K562 (cell line): ENCODE data around the gene CEP19. TPM values are rescaled to one million over a fixed set of nuclear protein-coding genes. Genes with fewer than 3 reads are reported as not detected.

ENCODE experiments used
- BRD9 ChIP-seq: fragments of 450-650 bp; IDR thresholded peaks from 2 replicates; pipeline ENCODE4 v1.6.1; 2018; ENCODE audit warnings: low read depth; ENCODE audit not compliant: partially characterized antibody
- BRF1 ChIP-seq: IDR thresholded peaks from 3 replicates; pipeline ENCODE4 v1.6.1; 2011; ENCODE audit warnings: borderline replicate concordance, mild to moderate bottlenecking; ENCODE audit not compliant: insufficient read length; ENCODE audit errors: extremely low read depth
- GABPA ChIP-seq: fragments of 200-800 bp; sonication (Bioruptor generic); conservative IDR thresholded peaks from 2 replicates; pipeline ENCODE4 v1.6.1; 2016; ENCODE audit warnings: low read depth, missing genetic modification characterization, missing compliant biosample characterization
- GATA2 ChIP-seq: sonication (generic); formaldehyde crosslinking; IDR thresholded peaks from 2 replicates; pipeline ENCODE4 v1.4.0; 2020; ENCODE audit warnings: mild to moderate bottlenecking, missing genetic modification reagents
- NR0B1 ChIP-seq: fragments of 450-650 bp; IDR thresholded peaks from one replicate; pipeline ENCODE4 v1.6.1; 2018; ENCODE audit warnings: mild to moderate bottlenecking, moderate library complexity; ENCODE audit not compliant: partially characterized antibody
- OTX1 ChIP-seq: fragments of 450-650 bp; formaldehyde crosslinking; IDR thresholded peaks from 2 replicates; pipeline ENCODE4 v1.4.0; 2022; ENCODE audit warnings: mild to moderate bottlenecking
- POLR2AphosphoS5 ChIP-seq: IDR thresholded peaks from 2 replicates; pipeline ENCODE4 v1.6.1; 2011; ENCODE audit warnings: mild to moderate bottlenecking, low read depth, low read length, moderate library complexity; ENCODE audit not compliant: control insufficient read depth, insufficient read depth
- POLR2G ChIP-seq: fragments of 200-400 bp; formaldehyde crosslinking; IDR thresholded peaks from 2 replicates; pipeline ENCODE4 v1.6.1; 2017; ENCODE audit warnings: low read depth, mild to moderate bottlenecking, antibody characterized with exemption, low read length, moderate library complexity
- SAFB ChIP-seq: fragments of 200-400 bp; formaldehyde crosslinking; IDR thresholded peaks from 2 replicates; pipeline ENCODE4 v1.6.1; 2017; ENCODE audit warnings: low read depth, low read length, borderline replicate concordance
- SIX5 ChIP-seq, 2 experiments: IDR thresholded peaks; 2 replicates each; pipeline ENCODE4 v1.6.1; 2011; ENCODE audit warnings: low read length in 2 of 2, borderline replicate concordance in 1 of 2, low read depth in 1 of 2, mild to moderate bottlenecking in 1 of 2, moderate library complexity in 1 of 2; ENCODE audit not compliant: insufficient read depth in 1 of 2
- TAF9B ChIP-seq: fragments of 450-650 bp; IDR thresholded peaks from 2 replicates; pipeline ENCODE4 v1.6.1; 2018; ENCODE audit warnings: mild to moderate bottlenecking; ENCODE audit not compliant: partially characterized antibody
- ZFP91 ChIP-seq: sonication (generic); formaldehyde crosslinking; IDR thresholded peaks from 2 replicates; pipeline ENCODE4 v1.8.0; 2022; ENCODE audit warnings: mild to moderate bottlenecking, missing genetic modification reagents
- ZNF740 ChIP-seq, 3 experiments: fragments of 200-800 bp in 1 of 3; sonication (Bioruptor generic) in 1 of 3; sonication (generic) in 1 of 3; formaldehyde crosslinking in 1 of 3; IDR thresholded peaks; 2 replicates each; pipeline versions ENCODE4 v1.6.1 to v1.8.0; 2016 to 2022; ENCODE audit warnings: mild to moderate bottlenecking in 2 of 3, missing compliant biosample characterization in 2 of 3, missing genetic modification characterization in 2 of 3, missing genetic modification reagents in 1 of 3
- polyA plus RNA-seq, 8 experiments: library from polyadenylated mRNA; depleted of rRNA in 4 of 8; stranded (reverse) in 5 of 8; unstranded in 3 of 8; fragments of >200 nt; fragmentation: Nextera tagmentation in 2 of 8; fragmentation: Illumina TruSeq in 1 of 8; extraction: Ambion mirVana in 2 of 8; extraction: Trizol in 1 of 8; gene quantifications; 2 replicates each; pipeline versions ENCODE4 v1.2.1 to v1.2.3, GENCODE V29; 2011 to 2014; ENCODE audit warnings: inconsistent platforms in 1 of 8, missing spikeins in 1 of 8
- total RNA-seq, 7 experiments: library from RNA; depleted of rRNA in 6 of 7; stranded (reverse); fragments of >200 nt in 6 of 7; fragmentation: Illumina TruSeq in 2 of 7; extraction: Trizol in 2 of 7; gene quantifications; 2 replicates each; pipeline versions ENCODE4 v1.2.1 to v1.2.3, GENCODE V29; 2011 to 2021; ENCODE audit warnings: low replicate concordance in 1 of 7
- TF ChIP-seq, protein P1 (sequence below): fragments of 450-650 bp; IDR thresholded peaks from 2 replicates; pipeline ENCODE4 v1.6.1; 2017; ENCODE audit warnings: antibody characterized with exemption
- TF ChIP-seq, protein P2 (sequence below): fragments of 250-450 bp; sonication (Bioruptor Pico); IDR thresholded peaks from 2 replicates; pipeline ENCODE4 v1.6.1; 2021; ENCODE audit warnings: mild to moderate bottlenecking
- TF ChIP-seq, protein P3 (sequence below): fragments of 200-800 bp; sonication (Bioruptor generic); IDR thresholded peaks from 2 replicates; pipeline ENCODE4 v1.6.1; 2017; ENCODE audit warnings: missing genetic modification characterization, missing compliant biosample characterization

CEP19 gene
- total and polyA plus RNA-seq, 9 of the 15 experiments (the other 6 are each of a cell fraction or from before 2014, with no cell fraction given): 2.5 to 4.5 (median 3.7) TPM

DNA sequence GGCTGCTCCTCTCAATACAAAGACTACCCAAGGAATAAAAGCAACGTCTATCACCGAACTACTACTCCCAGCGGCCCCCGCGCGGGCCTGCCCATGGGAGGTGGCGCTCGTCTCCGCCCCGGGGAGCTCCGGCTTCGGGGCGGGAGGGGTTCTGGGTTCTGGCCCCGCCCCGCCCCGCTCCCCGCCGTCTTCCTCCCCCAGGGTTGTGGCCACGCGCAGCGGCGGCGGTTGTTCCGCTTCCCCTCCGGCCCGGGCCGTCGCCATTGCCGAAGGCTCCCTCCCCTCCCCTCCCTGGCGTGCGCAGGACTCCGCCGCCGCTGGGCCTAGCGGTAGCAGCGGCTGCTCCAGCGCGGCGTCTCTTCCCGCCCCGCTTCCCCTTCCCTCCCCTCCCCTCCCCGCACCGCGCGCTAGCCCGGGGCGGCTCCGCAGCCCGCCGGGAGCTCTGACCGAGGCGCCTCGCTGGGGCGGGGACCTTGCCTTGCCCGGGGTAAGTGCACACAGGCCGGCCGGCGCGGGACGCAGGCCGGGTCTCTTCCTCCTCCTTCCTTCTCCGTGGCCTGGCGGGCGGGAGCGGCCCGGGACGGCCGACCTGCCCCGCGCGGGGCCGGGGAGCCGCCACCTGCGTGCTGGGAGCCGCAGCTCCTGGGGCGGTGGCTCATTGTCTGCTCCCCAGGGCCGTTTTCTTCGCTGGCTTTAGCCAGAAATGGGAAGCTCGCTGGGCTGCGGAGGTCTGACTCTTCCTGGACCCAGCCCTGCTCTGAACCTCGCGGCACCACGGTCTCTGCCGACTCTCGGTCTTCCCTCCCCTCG lies 27.8 kb upstream of the CEP19 start, which contains the start of gene PAK2 (continued):
- TF ChIP-seq, protein P1, sequence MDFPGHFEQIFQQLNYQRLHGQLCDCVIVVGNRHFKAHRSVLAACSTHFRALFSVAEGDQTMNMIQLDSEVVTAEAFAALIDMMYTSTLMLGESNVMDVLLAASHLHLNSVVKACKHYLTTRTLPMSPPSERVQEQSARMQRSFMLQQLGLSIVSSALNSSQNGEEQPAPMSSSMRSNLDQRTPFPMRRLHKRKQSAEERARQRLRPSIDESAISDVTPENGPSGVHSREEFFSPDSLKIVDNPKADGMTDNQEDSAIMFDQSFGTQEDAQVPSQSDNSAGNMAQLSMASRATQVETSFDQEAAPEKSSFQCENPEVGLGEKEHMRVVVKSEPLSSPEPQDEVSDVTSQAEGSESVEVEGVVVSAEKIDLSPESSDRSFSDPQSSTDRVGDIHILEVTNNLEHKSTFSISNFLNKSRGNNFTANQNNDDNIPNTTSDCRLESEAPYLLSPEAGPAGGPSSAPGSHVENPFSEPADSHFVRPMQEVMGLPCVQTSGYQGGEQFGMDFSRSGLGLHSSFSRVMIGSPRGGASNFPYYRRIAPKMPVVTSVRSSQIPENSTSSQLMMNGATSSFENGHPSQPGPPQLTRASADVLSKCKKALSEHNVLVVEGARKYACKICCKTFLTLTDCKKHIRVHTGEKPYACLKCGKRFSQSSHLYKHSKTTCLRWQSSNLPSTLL: no peak
- TF ChIP-seq SIX5 (IDR thresholded peaks at IDR 0.05; ENCODE audit: borderline replicate concordance in 1 of 2, insufficient read depth in 1 of 2, low read depth in 1 of 2, low read length in 2 of 2) (peak; percentile 63 to 74; a peak in 3 of 4 replicates), POLR2G (peak; percentile 94), ZFP91 (CRISPR knock-in tag) (no peak), GABPA (peak; percentile 83), SAFB (no peak), POLR2AphosphoS5 (peak; percentile 75), BRF1 (no peak), BRD9 (no peak), NR0B1 (no peak), TAF9B (no peak), ZNF740 (CRISPR knock-in tag; IDR thresholded peaks at IDR 0.05) (no peak; the same call in 1 of the 2 replicates), ZNF740 (tag; IDR thresholded peaks at IDR 0.05) (no peak), GATA2 (CRISPR knock-in tag) (no peak), OTX1 (no peak)
- TF ChIP-seq, protein P2, sequence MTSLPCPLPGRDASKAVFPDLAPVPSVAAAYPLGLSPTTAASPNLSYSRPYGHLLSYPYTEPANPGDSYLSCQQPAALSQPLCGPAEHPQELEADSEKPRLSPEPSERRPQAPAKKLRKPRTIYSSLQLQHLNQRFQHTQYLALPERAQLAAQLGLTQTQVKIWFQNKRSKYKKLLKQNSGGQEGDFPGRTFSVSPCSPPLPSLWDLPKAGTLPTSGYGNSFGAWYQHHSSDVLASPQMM (CRISPR knock-in tag): no peak
- TF ChIP-seq, protein P3, sequence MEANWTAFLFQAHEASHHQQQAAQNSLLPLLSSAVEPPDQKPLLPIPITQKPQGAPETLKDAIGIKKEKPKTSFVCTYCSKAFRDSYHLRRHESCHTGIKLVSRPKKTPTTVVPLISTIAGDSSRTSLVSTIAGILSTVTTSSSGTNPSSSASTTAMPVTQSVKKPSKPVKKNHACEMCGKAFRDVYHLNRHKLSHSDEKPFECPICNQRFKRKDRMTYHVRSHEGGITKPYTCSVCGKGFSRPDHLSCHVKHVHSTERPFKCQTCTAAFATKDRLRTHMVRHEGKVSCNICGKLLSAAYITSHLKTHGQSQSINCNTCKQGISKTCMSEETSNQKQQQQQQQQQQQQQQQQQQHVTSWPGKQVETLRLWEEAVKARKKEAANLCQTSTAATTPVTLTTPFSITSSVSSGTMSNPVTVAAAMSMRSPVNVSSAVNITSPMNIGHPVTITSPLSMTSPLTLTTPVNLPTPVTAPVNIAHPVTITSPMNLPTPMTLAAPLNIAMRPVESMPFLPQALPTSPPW: peak; percentile 96
